HepG2 (cell line): ENCODE data around the gene TNKS1BP1. TPM values are rescaled to one million over a fixed set of nuclear protein-coding genes. Genes with fewer than 3 reads are reported as not detected.
A peak's percentile ranks its signal among the peaks of the same experiment; 100 is the strongest.

Source experiments
- ADNP ChIP-seq: sonication (generic); formaldehyde crosslinking; IDR thresholded peaks from 2 replicates; pipeline ENCODE4 v1.4.0; 2020; ENCODE audit warnings: missing genetic modification reagents
- ARNT2 ChIP-seq: sonication (generic); formaldehyde crosslinking; IDR thresholded peaks from 2 replicates; pipeline ENCODE4 v1.8.0; 2022; ENCODE audit warnings: mild to moderate bottlenecking, low read depth, missing genetic modification reagents, moderate library complexity
- BRF2 ChIP-seq: sonication (generic); formaldehyde crosslinking; IDR thresholded peaks from 2 replicates; pipeline ENCODE4 v1.8.1; 2022; ENCODE audit warnings: mild to moderate bottlenecking, missing genetic modification reagents
- CBX5 ChIP-seq: sonication (generic); formaldehyde crosslinking; IDR thresholded peaks from 2 replicates; pipeline ENCODE4 v1.4.0; 2020; ENCODE audit warnings: missing genetic modification reagents, borderline replicate concordance
- CSRNP1 ChIP-seq: sonication (generic); formaldehyde crosslinking; IDR thresholded peaks from 2 replicates; pipeline ENCODE4 v1.8.1; 2023; ENCODE audit warnings: mild to moderate bottlenecking, missing genetic modification reagents
- GABPB1 ChIP-seq: IDR thresholded peaks from 2 replicates; pipeline ENCODE4 v1.6.1; 2016; ENCODE audit warnings: mild to moderate bottlenecking, missing genetic modification reagents, moderate library complexity, missing compliant biosample characterization
- HIVEP1 ChIP-seq: sonication (generic); formaldehyde crosslinking; IDR thresholded peaks from 2 replicates; pipeline ENCODE4 v1.4.0; 2020; ENCODE audit warnings: mild to moderate bottlenecking, missing genetic modification reagents
- KDM3A ChIP-seq: IDR thresholded peaks from 2 replicates; pipeline ENCODE4 v1.6.1; 2018; ENCODE audit warnings: low read depth, missing compliant biosample characterization
- KDM5B ChIP-seq: sonication (generic); formaldehyde crosslinking; IDR thresholded peaks from 2 replicates; pipeline ENCODE4 v1.4.0; 2020; ENCODE audit warnings: missing genetic modification reagents, mild to moderate bottlenecking, borderline replicate concordance
- KLF6 ChIP-seq: IDR thresholded peaks from 2 replicates; pipeline ENCODE4 v1.8.0; 2016; ENCODE audit warnings: missing biosample characterization, missing genetic modification reagents
- PHF21A ChIP-seq: sonication (generic); formaldehyde crosslinking; IDR thresholded peaks from 2 replicates; pipeline ENCODE4 v1.5.0; 2020; ENCODE audit warnings: mild to moderate bottlenecking, missing genetic modification reagents
- PPARG ChIP-seq: conservative IDR thresholded peaks from 2 replicates; pipeline ENCODE4 v1.6.1; 2016; ENCODE audit warnings: missing biosample characterization, missing genetic modification reagents
- RARG ChIP-seq: sonication (generic); formaldehyde crosslinking; IDR thresholded peaks from 2 replicates; pipeline ENCODE4 v1.4.0; 2020; ENCODE audit warnings: low read depth, mild to moderate bottlenecking, missing genetic modification reagents
- RFX1 ChIP-seq: fragments of 450-650 bp; IDR thresholded peaks from 2 replicates; pipeline ENCODE4 v1.6.1; 2017
- RNF2 ChIP-seq: fragments of 450-650 bp; conservative IDR thresholded peaks from 2 replicates; pipeline ENCODE4 v1.6.1; 2016; ENCODE audit warnings: low read depth
- THAP11 ChIP-seq: IDR thresholded peaks from 2 replicates; pipeline ENCODE4 v1.6.1; 2016; ENCODE audit warnings: missing biosample characterization, missing genetic modification reagents
- TIGD3 ChIP-seq: sonication (generic); formaldehyde crosslinking; IDR thresholded peaks from 2 replicates; pipeline ENCODE4 v1.5.1; 2020; ENCODE audit warnings: mild to moderate bottlenecking, missing genetic modification reagents, borderline replicate concordance
- TOPORS ChIP-seq: sonication (generic); formaldehyde crosslinking; IDR thresholded peaks from 2 replicates; pipeline ENCODE4 v1.8.0; 2023; ENCODE audit warnings: mild to moderate bottlenecking, missing genetic modification reagents
- ZBTB42 ChIP-seq: sonication (generic); formaldehyde crosslinking; IDR thresholded peaks from 2 replicates; pipeline ENCODE4 v1.5.0; 2020; ENCODE audit warnings: mild to moderate bottlenecking, missing genetic modification reagents
- ZIK1 ChIP-seq: sonication (generic); formaldehyde crosslinking; IDR thresholded peaks from 2 replicates; pipeline ENCODE4 v1.5.0; 2020; ENCODE audit warnings: mild to moderate bottlenecking, low read depth, missing genetic modification reagents, borderline replicate concordance
- ZNF207 ChIP-seq: fragments of 450-650 bp; IDR thresholded peaks from 2 replicates; pipeline ENCODE4 v1.6.1; 2016; ENCODE audit warnings: antibody characterized with exemption, borderline replicate concordance
- ZNF335 ChIP-seq: sonication (generic); formaldehyde crosslinking; IDR thresholded peaks from 2 replicates; pipeline ENCODE4 v1.4.0; 2020; ENCODE audit warnings: missing genetic modification reagents
- ZNF660 ChIP-seq: sonication (generic); formaldehyde crosslinking; IDR thresholded peaks from 2 replicates; pipeline ENCODE4 v1.5.1; 2020; ENCODE audit warnings: mild to moderate bottlenecking, low read depth, missing genetic modification reagents, borderline replicate concordance
- polyA plus RNA-seq, 8 experiments: library from polyadenylated mRNA; depleted of rRNA in 3 of 8; stranded (reverse) in 7 of 8; unstranded in 1 of 8; fragments of >200 nt; fragmentation: Illumina TruSeq in 4 of 8; extraction: Trizol in 4 of 8; gene quantifications; 2 replicates each; pipeline versions ENCODE4 v1.2.1 to v1.2.3, GENCODE V29; 2011 to 2016; ENCODE audit warnings: low read depth in 4 of 8, missing spikeins in 1 of 8, mixed read lengths in 1 of 8; ENCODE audit not compliant: insufficient read depth in 1 of 8
- total RNA-seq, 5 experiments: library from RNA; depleted of rRNA; stranded (reverse); fragments of >200 nt; fragmentation: Illumina TruSeq; extraction: Trizol; gene quantifications; 2 replicates each; pipeline ENCODE4 v1.2.3, GENCODE V29; 2016; ENCODE audit warnings: low read depth in 1 of 5
- TF ChIP-seq, protein P1 (sequence below): sonication (generic); formaldehyde crosslinking; IDR thresholded peaks from 2 replicates; pipeline ENCODE4 v1.4.0; 2020; ENCODE audit warnings: missing genetic modification reagents, mild to moderate bottlenecking, borderline replicate concordance

Gene TNKS1BP1
- total and polyA plus RNA-seq, 2 of the 13 experiments (the other 11 are each of a cell fraction or from before 2014, with no cell fraction given) = 13.7 to 15.0 TPM

- TF ChIP-seq THAP11 = peak; percentile 74
- no peak for TF ChIP-seq CSRNP1 (CRISPR knock-in tag)
- peak; percentile 76 for TF ChIP-seq GABPB1
- TF ChIP-seq ZBTB42 (CRISPR knock-in tag) = no peak
- no peak for TF ChIP-seq BRF2 (CRISPR knock-in tag)
- TF ChIP-seq KDM5B = no peak
- no peak for TF ChIP-seq ZNF335
- TF ChIP-seq RFX1 = no peak
- TF ChIP-seq PPARG (CRISPR knock-in tag) = no peak
- TF ChIP-seq ZIK1 (CRISPR knock-in tag) = no peak
- no peak for TF ChIP-seq ARNT2 (CRISPR knock-in tag)
- TF ChIP-seq ADNP (CRISPR knock-in tag) = no peak
- TF ChIP-seq ZNF207 = no peak
- no peak for TF ChIP-seq RARG (CRISPR knock-in tag)
- TF ChIP-seq, protein P1, sequence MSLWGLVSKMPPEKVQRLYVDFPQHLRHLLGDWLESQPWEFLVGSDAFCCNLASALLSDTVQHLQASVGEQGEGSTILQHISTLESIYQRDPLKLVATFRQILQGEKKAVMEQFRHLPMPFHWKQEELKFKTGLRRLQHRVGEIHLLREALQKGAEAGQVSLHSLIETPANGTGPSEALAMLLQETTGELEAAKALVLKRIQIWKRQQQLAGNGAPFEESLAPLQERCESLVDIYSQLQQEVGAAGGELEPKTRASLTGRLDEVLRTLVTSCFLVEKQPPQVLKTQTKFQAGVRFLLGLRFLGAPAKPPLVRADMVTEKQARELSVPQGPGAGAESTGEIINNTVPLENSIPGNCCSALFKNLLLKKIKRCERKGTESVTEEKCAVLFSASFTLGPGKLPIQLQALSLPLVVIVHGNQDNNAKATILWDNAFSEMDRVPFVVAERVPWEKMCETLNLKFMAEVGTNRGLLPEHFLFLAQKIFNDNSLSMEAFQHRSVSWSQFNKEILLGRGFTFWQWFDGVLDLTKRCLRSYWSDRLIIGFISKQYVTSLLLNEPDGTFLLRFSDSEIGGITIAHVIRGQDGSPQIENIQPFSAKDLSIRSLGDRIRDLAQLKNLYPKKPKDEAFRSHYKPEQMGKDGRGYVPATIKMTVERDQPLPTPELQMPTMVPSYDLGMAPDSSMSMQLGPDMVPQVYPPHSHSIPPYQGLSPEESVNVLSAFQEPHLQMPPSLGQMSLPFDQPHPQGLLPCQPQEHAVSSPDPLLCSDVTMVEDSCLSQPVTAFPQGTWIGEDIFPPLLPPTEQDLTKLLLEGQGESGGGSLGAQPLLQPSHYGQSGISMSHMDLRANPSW (CRISPR knock-in tag) = 0 out of 2 replicates have a peak, but pooled peaks have one; percentile 56
- 0 out of 2 replicates have a peak, but pooled peaks have one; percentile 37 for TF ChIP-seq KDM3A (CRISPR knock-in tag)
- 0 out of 2 replicates have a peak, but pooled peaks have one; percentile 4 for TF ChIP-seq HIVEP1
- TF ChIP-seq PHF21A (CRISPR knock-in tag) = peak; percentile 56; the same call in 1 of the 2 replicates
- no peak for TF ChIP-seq CBX5
- no peak for TF ChIP-seq TOPORS (CRISPR knock-in tag)
- no peak for TF ChIP-seq ZNF660 (CRISPR knock-in tag)
- TF ChIP-seq TIGD3 = 0 out of 2 replicates have a peak, but pooled peaks have one; percentile 36
- no peak for TF ChIP-seq RNF2
- TF ChIP-seq KLF6 (CRISPR knock-in tag) = peak; percentile 59; the same call in 1 of the 2 replicates
Observed at GRCh38 chr11:57324886-57325734, at the start of gene TNKS1BP1 (continued).
